ENCODE measurements around the gene RPL10.

The RPL10 gene

DNA sequence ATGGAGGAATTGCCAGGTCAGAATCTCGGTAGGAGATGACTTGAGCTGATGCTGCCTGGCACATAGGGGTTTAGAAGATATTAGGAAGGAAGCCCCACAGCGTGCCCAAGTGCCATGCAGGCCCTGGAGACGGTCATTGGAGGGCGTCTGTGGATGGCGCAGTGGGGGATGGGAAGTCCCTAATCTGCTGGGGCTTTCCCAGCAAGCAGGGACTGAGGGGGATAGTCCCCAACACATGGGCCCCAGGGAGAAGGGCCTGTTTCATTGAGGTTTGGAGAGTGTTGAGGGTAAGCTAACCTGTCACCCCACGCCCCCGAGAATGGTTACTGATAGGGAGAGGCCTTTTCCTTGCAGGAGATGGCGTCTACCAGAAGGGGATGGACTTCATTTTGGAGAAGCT, 21.0 kb downstream of the RPL10 start:
- TF ChIP-seq TCF4 (CRISPR knock-in tag; IDR thresholded peaks at IDR 0.05; ENCODE audit: borderline replicate concordance) (no peak), ZFP30 (CRISPR knock-in tag; IDR thresholded peaks at IDR 0.05) (no peak), ZNF70 (CRISPR knock-in tag; IDR thresholded peaks at IDR 0.05) (no peak), CSDC2 (CRISPR knock-in tag; IDR thresholded peaks at IDR 0.05) (no peak), POU6F1 (CRISPR knock-in tag; IDR thresholded peaks at IDR 0.05; ENCODE audit: borderline replicate concordance, low read depth) (no peak), GLIS3 (CRISPR knock-in tag; IDR thresholded peaks at IDR 0.05) (no peak), ZC3H10 (CRISPR knock-in tag; IDR thresholded peaks at IDR 0.05) (no peak), ZFP3 (CRISPR knock-in tag; IDR thresholded peaks at IDR 0.05) (no peak), CREB5 (CRISPR knock-in tag; IDR thresholded peaks at IDR 0.05; ENCODE audit: low read depth) (no peak)
- TF ChIP-seq, protein P1, sequence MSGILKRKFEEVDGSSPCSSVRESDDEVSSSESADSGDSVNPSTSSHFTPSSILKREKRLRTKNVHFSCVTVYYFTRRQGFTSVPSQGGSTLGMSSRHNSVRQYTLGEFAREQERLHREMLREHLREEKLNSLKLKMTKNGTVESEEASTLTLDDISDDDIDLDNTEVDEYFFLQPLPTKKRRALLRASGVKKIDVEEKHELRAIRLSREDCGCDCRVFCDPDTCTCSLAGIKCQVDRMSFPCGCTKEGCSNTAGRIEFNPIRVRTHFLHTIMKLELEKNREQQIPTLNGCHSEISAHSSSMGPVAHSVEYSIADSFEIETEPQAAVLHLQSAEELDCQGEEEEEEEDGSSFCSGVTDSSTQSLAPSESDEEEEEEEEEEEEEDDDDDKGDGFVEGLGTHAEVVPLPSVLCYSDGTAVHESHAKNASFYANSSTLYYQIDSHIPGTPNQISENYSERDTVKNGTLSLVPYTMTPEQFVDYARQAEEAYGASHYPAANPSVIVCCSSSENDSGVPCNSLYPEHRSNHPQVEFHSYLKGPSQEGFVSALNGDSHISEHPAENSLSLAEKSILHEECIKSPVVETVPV (CRISPR knock-in tag; IDR thresholded peaks at IDR 0.05), result no peak
- no peak for ATAC-seq

DNA sequence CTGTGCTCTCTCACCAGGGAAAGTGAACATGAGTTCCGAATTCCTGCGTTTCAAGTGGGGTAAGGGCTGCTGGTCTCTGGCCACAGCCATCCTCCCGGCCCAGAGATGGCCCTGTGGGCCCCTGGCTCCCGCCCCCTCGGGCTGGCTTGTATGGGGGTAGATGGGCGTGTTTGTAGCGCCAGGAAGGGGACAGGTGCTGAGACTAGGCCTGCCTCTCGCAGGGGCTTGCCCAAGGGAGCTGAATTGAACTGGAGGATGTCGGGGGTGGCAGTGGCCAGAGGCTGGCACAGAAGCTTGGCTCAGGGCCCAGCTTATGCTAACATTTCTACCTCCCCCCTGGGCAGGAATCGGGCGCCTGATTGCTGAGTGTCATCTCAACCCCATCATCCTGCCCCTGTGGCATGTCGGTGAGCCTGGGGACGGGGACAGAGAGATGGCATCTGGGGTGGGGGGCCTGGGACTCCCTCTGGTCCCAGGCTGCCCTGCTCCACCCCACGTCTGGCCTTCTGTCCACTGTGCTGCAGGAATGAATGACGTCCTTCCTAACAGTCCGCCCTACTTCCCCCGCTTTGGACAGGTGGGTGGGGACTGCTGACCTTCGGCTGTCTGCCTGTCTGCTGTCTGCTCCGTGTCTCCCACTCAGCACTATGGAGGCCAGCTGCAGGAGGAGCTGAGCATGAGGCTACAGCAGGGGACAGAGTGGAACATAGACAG, 21.7 kb downstream of the RPL10 start:
- TF ChIP-seq ZNF8 (CRISPR knock-in tag; IDR thresholded peaks at IDR 0.05), result no peak
- TF ChIP-seq OSR1 (CRISPR knock-in tag; IDR thresholded peaks at IDR 0.05), result no peak
- TF ChIP-seq, protein P2, sequence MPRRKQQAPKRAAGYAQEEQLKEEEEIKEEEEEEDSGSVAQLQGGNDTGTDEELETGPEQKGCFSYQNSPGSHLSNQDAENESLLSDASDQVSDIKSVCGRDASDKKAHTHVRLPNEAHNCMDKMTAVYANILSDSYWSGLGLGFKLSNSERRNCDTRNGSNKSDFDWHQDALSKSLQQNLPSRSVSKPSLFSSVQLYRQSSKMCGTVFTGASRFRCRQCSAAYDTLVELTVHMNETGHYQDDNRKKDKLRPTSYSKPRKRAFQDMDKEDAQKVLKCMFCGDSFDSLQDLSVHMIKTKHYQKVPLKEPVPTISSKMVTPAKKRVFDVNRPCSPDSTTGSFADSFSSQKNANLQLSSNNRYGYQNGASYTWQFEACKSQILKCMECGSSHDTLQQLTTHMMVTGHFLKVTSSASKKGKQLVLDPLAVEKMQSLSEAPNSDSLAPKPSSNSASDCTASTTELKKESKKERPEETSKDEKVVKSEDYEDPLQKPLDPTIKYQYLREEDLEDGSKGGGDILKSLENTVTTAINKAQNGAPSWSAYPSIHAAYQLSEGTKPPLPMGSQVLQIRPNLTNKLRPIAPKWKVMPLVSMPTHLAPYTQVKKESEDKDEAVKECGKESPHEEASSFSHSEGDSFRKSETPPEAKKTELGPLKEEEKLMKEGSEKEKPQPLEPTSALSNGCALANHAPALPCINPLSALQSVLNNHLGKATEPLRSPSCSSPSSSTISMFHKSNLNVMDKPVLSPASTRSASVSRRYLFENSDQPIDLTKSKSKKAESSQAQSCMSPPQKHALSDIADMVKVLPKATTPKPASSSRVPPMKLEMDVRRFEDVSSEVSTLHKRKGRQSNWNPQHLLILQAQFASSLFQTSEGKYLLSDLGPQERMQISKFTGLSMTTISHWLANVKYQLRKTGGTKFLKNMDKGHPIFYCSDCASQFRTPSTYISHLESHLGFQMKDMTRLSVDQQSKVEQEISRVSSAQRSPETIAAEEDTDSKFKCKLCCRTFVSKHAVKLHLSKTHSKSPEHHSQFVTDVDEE (CRISPR knock-in tag; IDR thresholded peaks at IDR 0.05), result no peak
- TF ChIP-seq ZFP3 (CRISPR knock-in tag; IDR thresholded peaks at IDR 0.05), result no peak
- TF ChIP-seq, protein P3, sequence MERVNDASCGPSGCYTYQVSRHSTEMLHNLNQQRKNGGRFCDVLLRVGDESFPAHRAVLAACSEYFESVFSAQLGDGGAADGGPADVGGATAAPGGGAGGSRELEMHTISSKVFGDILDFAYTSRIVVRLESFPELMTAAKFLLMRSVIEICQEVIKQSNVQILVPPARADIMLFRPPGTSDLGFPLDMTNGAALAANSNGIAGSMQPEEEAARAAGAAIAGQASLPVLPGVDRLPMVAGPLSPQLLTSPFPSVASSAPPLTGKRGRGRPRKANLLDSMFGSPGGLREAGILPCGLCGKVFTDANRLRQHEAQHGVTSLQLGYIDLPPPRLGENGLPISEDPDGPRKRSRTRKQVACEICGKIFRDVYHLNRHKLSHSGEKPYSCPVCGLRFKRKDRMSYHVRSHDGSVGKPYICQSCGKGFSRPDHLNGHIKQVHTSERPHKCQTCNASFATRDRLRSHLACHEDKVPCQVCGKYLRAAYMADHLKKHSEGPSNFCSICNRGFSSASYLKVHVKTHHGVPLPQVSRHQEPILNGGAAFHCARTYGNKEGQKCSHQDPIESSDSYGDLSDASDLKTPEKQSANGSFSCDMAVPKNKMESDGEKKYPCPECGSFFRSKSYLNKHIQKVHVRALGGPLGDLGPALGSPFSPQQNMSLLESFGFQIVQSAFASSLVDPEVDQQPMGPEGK (CRISPR knock-in tag; IDR thresholded peaks at IDR 0.05; ENCODE audit: borderline replicate concordance), result no peak
- peak; percentile 32 for ATAC-seq

DNA sequence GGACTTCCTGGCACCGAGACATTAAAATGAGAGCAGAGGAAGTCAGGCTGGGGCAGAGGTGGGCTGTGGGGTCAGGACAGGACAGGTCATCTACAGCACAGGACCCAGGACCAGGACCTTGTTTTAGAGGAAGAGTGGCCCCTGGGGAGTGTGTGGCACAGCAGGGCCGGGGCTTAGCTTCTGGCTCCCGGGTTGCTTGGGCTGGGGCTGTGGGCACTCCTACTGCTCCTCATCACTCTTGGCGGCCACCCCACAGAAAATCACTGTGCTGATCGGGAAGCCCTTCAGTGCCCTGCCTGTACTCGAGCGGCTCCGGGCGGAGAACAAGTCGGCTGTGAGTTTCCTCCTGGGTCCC, 22.2 kb downstream of the RPL10 start:
- ATAC-seq, result peak; percentile 9
- TF ChIP-seq CSDC2 (CRISPR knock-in tag; IDR thresholded peaks at IDR 0.05), result no peak
- no peak for TF ChIP-seq ZC3H10 (CRISPR knock-in tag; IDR thresholded peaks at IDR 0.05)
- TF ChIP-seq OSR1 (CRISPR knock-in tag; IDR thresholded peaks at IDR 0.05), result no peak
- TF ChIP-seq, protein P1 (CRISPR knock-in tag; IDR thresholded peaks at IDR 0.05), result no peak
- TF ChIP-seq ARNTL (CRISPR knock-in tag; IDR thresholded peaks at IDR 0.05; ENCODE audit: borderline replicate concordance, low read depth), result no peak
- TF ChIP-seq BACH2 (CRISPR knock-in tag; IDR thresholded peaks at IDR 0.05; ENCODE audit: borderline replicate concordance), result no peak
- no peak for TF ChIP-seq ZNF70 (CRISPR knock-in tag; IDR thresholded peaks at IDR 0.05)
- no peak for TF ChIP-seq POU6F1 (CRISPR knock-in tag; IDR thresholded peaks at IDR 0.05; ENCODE audit: borderline replicate concordance, low read depth)
- TF ChIP-seq ZNF565 (CRISPR knock-in tag; conservative IDR thresholded peaks at IDR 0.05; ENCODE audit: low read depth), result no peak
- no peak for TF ChIP-seq TCF4 (CRISPR knock-in tag; IDR thresholded peaks at IDR 0.05; ENCODE audit: borderline replicate concordance)
- TF ChIP-seq PPARA (CRISPR knock-in tag; IDR thresholded peaks at IDR 0.05; ENCODE audit: borderline replicate concordance), result no peak
- TF ChIP-seq RARB (CRISPR knock-in tag; IDR thresholded peaks at IDR 0.05), result no peak
- TF ChIP-seq TOX (CRISPR knock-in tag; IDR thresholded peaks at IDR 0.05; ENCODE audit: borderline replicate concordance), result no peak
- TF ChIP-seq, protein P3 (CRISPR knock-in tag; IDR thresholded peaks at IDR 0.05; ENCODE audit: borderline replicate concordance), result no peak
- no peak for TF ChIP-seq ESRRG (CRISPR knock-in tag; IDR thresholded peaks at IDR 0.05)
- TF ChIP-seq ZNF8 (CRISPR knock-in tag; IDR thresholded peaks at IDR 0.05), result no peak
- no peak for TF ChIP-seq ZFP30 (CRISPR knock-in tag; IDR thresholded peaks at IDR 0.05)

Data from SK-N-SH treated with all-trans-retinoic acid at 6 μM for 48 hours (cell line).